Natural killer cell treated with Interleukin-12 subunit alpha and Interleukin-12 subunit beta and Interleukin-15 and Interleukin-18, amount 100 ng/mL, for 72 hours (primary cell): ENCODE data around the gene SULT1B1. TPM values are rescaled to one million over a fixed set of nuclear protein-coding genes. Genes with fewer than 3 reads are reported as not detected.

ENCODE experiments used
- ATAC-seq, 2 donors: fragments of 150-1000 bp; cut with Tn5 transposase in 1 of 2; sonication (Bioruptor Pico), chemical (Tn5 transposase) in 1 of 2; 2 replicates each; pipeline ENCODE4 v1.10.0; 2021
- DNase-seq: peaks from one replicate; pipeline ENCODE4 v3.0.0; 2022; ENCODE audit warnings: low spot score
- H3K27ac Mint-ChIP-seq, 2 donors: 1 replicate in 1 of 2; 2 replicates in 1 of 2; pipeline ENCODE4 v1.8.0; 2022; ENCODE audit warnings: mixed read lengths in 2 of 2, mild to moderate bottlenecking in 1 of 2, moderate library complexity in 1 of 2
- H3K27me3 Mint-ChIP-seq, 2 donors: 1 replicate in 1 of 2; 2 replicates in 1 of 2; pipeline ENCODE4 v1.8.0; 2022; ENCODE audit warnings: mixed read lengths in 2 of 2
- H3K36me3 Mint-ChIP-seq: one replicate; pipeline ENCODE4 v1.8.0; 2022; ENCODE audit warnings: mixed read lengths
- H3K4me1 Mint-ChIP-seq, 2 donors: 1 replicate in 1 of 2; 2 replicates in 1 of 2; pipeline ENCODE4 v1.8.0; 2022; ENCODE audit warnings: low read depth in 2 of 2, mixed read lengths in 2 of 2, mild to moderate bottlenecking in 1 of 2
- H3K4me3 Mint-ChIP-seq: one replicate; pipeline ENCODE4 v1.8.0; 2022; ENCODE audit warnings: mixed read lengths
- H3K9me3 Mint-ChIP-seq: 2 replicates; pipeline ENCODE4 v1.8.0; 2022; ENCODE audit warnings: mixed read lengths
- total RNA-seq, 2 donors: library from RNA; stranded (reverse); gene quantifications; one replicate each; pipeline ENCODE4 v1.2.3, GENCODE V29; 2022

SULT1B1 gene
- total RNA-seq, 2 donors from 2014 or later = 0.08 to 1.1 TPM

DNA sequence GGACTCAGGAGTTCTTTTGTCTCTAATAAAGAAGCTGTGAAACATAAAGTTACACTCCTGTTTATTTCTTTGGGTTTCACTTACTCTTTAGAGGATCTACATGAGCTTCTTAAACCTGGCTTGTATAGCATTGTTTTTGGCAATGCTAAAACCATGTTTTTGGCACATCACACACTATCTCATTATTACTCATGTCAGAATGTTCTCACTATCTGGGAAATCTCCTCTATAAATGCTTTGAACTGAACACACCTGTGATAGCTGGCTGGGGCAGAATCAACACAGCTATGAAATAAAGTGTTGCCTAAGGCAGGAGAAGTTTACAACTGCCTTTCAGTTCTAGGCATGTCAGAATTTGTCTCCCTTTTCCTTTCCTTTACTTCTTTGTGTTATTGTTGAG, 52.6 kb downstream of the SULT1B1 start:
- ATAC-seq = no peak
- H3K36me3 Mint-ChIP-seq = peaks cover 5% of the 10 kb centered on the region
- no peak overlapping the region for H3K4me3 Mint-ChIP-seq

DNA sequence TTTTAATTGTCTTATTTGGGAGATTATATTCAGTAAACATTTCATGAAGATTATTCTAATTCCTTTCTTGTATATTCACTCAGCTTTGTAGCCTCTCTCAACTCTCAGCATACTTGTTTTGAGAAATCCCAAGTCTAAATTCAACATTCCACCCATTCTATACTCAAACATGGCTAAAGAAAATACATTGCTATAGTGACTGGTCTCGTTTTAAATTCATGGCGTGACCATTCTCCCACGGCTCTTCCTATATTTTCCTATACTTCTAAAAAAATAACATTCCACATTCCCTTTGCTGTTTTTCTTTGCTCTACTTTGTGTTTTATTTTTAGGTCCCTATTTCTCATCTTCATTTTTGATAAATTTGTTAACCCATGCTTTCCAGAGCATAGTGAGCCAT, 58.2 kb downstream of the SULT1B1 start:
- peaks cover 0 to 3% of the 10 kb centered on the region in 2 donors for H3K27me3 Mint-ChIP-seq
- DNase-seq (no peak), ATAC-seq (no peak)
- no peaks in the 10 kb centered on the region for H3K4me1 Mint-ChIP-seq
- no peaks in the 10 kb centered on the region for H3K9me3 Mint-ChIP-seq
- H3K27ac Mint-ChIP-seq = no peak overlapping the region
- no peak overlapping the region for H3K4me3 Mint-ChIP-seq
- peaks cover 8% of the 10 kb centered on the region for H3K36me3 Mint-ChIP-seq

More for the DNA sequence above, 52.6 kb downstream of the SULT1B1 start:
- Mint-ChIP-seq H3K4me1 (no peaks in the 10 kb centered on the region), H3K27me3 (peaks cover 0 to 3% of the 10 kb centered on the region in 2 donors), H3K9me3 (no peaks in the 10 kb centered on the region), H3K27ac (no peak overlapping the region)
- DNase-seq = no peak

DNA sequence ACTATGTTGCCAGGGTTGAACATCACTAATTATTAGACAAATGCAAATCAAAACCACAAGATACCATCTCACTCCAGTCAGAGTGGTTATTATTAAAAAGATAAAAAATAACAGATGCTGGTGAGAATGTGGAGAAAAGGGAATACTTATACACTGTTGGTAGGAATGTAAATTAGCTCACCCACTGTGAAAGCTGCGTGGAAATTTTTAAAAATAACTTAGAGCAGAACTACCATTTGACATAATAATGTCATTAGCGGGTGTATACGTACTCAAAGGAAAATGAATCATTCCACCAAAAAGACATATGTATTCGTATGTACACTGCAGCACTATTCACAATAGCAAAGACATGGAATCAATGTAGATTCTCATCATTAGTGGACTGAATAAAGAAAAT, 58.7 kb downstream of the SULT1B1 start:
- H3K27ac Mint-ChIP-seq = no peak overlapping the region
- DNase-seq (no peak), ATAC-seq (no peak)
- H3K4me3 Mint-ChIP-seq = no peak overlapping the region
- H3K36me3 Mint-ChIP-seq = peaks cover 8% of the 10 kb centered on the region
- no peaks in the 10 kb centered on the region for H3K9me3 Mint-ChIP-seq
- peaks cover 0 to 3% of the 10 kb centered on the region in 2 donors for H3K27me3 Mint-ChIP-seq
- H3K4me1 Mint-ChIP-seq = no peaks in the 10 kb centered on the region

DNA sequence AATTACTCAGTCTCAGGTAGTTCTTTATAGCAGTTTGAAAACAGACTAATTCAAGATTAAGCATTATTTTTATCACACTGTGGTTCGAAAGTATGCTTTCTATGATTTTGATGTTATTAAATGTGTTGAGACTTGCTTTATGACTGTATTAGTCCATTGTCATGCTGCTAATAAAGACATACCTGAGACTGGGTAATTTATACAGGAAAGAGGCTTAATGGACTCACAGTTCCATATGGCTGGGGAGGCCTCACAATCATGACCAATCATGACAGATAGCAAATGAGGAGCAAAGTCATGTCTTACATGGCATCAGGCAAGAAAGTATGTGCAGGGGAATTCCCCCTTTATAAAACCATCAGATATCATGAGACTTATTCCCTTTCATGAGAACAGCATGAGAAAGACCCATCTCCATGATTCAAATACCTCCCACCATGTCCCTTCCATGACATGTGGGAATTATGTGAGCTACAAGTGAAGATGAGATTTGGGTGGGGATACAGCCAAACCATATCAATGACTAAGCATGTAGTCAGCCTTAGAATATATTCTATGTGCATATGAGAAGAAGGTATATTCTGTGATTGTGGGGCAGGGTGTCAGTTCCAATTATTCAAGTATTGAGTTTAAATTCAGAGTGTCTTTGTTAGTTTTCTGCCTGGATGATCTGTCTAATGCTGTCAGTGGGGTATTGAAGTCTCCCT, 62.7 kb downstream of the SULT1B1 start:
- no peaks in the 10 kb centered on the region for H3K9me3 Mint-ChIP-seq
- DNase-seq = no peak
- H3K27ac Mint-ChIP-seq = no peak overlapping the region
- ATAC-seq = no peak
- no peaks in the 10 kb centered on the region for H3K27me3 Mint-ChIP-seq
- no peaks in the 10 kb centered on the region for H3K4me1 Mint-ChIP-seq
- H3K36me3 Mint-ChIP-seq = peaks cover 8% of the 10 kb centered on the region
- H3K4me3 Mint-ChIP-seq = no peak overlapping the region

DNA sequence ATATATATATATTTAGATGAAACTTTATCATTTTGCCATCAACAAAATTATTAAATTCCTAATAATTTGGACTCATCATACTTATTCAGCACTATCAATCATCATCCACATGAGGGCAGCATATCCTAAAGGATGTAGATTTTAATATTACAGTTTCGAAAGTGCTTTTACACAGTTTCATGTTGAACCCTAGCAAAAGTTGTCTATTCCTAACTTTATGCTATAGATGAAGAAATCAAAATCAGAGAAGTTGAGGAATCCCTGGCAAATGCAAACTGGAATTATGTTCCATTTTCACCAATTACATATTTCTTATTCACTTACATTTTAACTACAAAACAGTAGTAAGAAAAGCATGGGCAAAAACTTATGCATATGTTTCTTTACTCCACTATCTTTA, 70.8 kb downstream of the SULT1B1 start:
- peaks cover 0 to 7% of the 10 kb centered on the region in 2 donors for H3K27me3 Mint-ChIP-seq
- H3K9me3 Mint-ChIP-seq = no peaks in the 10 kb centered on the region
- DNase-seq = no peak
- no peak overlapping the region for H3K27ac Mint-ChIP-seq
- H3K36me3 Mint-ChIP-seq = no peaks in the 10 kb centered on the region
- H3K4me1 Mint-ChIP-seq = no peaks in the 10 kb centered on the region
- H3K4me3 Mint-ChIP-seq = no peak overlapping the region
- ATAC-seq = peak in 1 of 2 donors; percentile 67

DNA sequence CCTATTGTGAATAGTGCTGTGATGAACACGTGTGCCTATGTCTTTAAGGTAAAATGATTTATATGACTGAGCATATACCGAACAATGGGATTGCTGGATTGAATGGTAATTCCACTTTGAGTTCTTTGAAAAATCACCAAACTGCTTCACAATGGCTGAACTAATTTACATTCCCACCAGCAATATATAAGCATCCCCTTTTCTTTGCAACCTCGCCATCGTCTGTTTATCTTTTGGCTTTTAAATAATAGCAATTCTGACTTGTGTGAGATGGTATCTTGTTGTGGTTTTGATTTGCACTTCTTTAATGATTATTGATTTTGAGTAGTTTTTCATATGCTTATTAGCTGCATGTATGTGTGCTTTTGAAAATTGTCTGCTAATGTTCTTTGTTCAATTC, 75.6 kb downstream of the SULT1B1 start:
- Mint-ChIP-seq H3K27ac (no peak overlapping the region), H3K36me3 (no peaks in the 10 kb centered on the region), H3K4me3 (no peak overlapping the region), H3K4me1 (no peaks in the 10 kb centered on the region), H3K27me3 (peaks cover 0 to 7% of the 10 kb centered on the region in 2 donors), H3K9me3 (no peaks in the 10 kb centered on the region)
- no peak for DNase-seq
- ATAC-seq = no peak

Other genes with a start within 250 kb of the SULT1B1 start
- not detected for gene UGT2A2, start 121.0 kb downstream of the SULT1B1 start, total RNA-seq
- not detected for gene UGT2A1, start 107.4 kb downstream of the SULT1B1 start, total RNA-seq
- not detected for gene SULT1E1, start 99.5 kb upstream of the SULT1B1 start, total RNA-seq
- gene CSN1S1, start 170.4 kb upstream of the SULT1B1 start, total RNA-seq = not detected
- gene CSN2, start 205.1 kb upstream of the SULT1B1 start, total RNA-seq = not detected
- gene STATH, start 235.3 kb upstream of the SULT1B1 start, total RNA-seq = not detected